HG03378 (cell line): ENCODE results near the gene GALNT13.

Source experiments
- ATAC-seq: cut with Tn5 transposase; IDR thresholded peaks from one replicate; pipeline ENCODE4 v1.9.1; 2021; ENCODE audit warnings: mild to moderate bottlenecking, moderate library complexity; ENCODE audit not compliant: unreplicated experiment

GALNT13 gene

GRCh38 chr2:154097833-154098398, 226.2 kb downstream of the GALNT13 start:
- ATAC-seq = no peak

GRCh38 chr2:154120706-154121105, 249.0 kb downstream of the GALNT13 start:
- ATAC-seq = no peak

- ATAC-seq = no peak
Observed at GRCh38 chr2:154125891-154126290, 254.2 kb downstream of the GALNT13 start.

- no peak for ATAC-seq
Observed at GRCh38 chr2:154130821-154131220, 259.1 kb downstream of the GALNT13 start.

- ATAC-seq = no peak
Observed at GRCh38 chr2:154132827-154133226, 261.1 kb downstream of the GALNT13 start.

- ATAC-seq = no peak
Observed at GRCh38 chr2:154133823-154134222, 262.1 kb downstream of the GALNT13 start.

GRCh38 chr2:154140249-154141025, 268.7 kb downstream of the GALNT13 start:
- no peak for ATAC-seq

- ATAC-seq = no peak
Observed at GRCh38 chr2:154142480-154142879, 270.8 kb downstream of the GALNT13 start.

GRCh38 chr2:154143105-154143504, 271.4 kb downstream of the GALNT13 start:
- no peak for ATAC-seq

GRCh38 chr2:154158101-154158500, 286.4 kb downstream of the GALNT13 start:
- no peak for ATAC-seq

- no peak for ATAC-seq
Observed at GRCh38 chr2:154161286-154161685, 289.6 kb downstream of the GALNT13 start.

- ATAC-seq = no peak
Observed at GRCh38 chr2:154170400-154170799, 298.7 kb downstream of the GALNT13 start.

- no peak for ATAC-seq
Observed at GRCh38 chr2:154173164-154173563, 301.4 kb downstream of the GALNT13 start.

GRCh38 chr2:154173919-154174318, 302.2 kb downstream of the GALNT13 start:
- ATAC-seq = no peak

GRCh38 chr2:154182008-154182407, 310.3 kb downstream of the GALNT13 start:
- no peak for ATAC-seq

- ATAC-seq = no peak
Observed at GRCh38 chr2:154187948-154188347, 316.2 kb downstream of the GALNT13 start.

- ATAC-seq = no peak
Observed at GRCh38 chr2:154189953-154190352, 318.2 kb downstream of the GALNT13 start.

- ATAC-seq = no peak
Observed at GRCh38 chr2:154193246-154193645, 321.5 kb downstream of the GALNT13 start.

GRCh38 chr2:154194909-154195643, 323.4 kb downstream of the GALNT13 start:
- ATAC-seq = no peak

- ATAC-seq = no peak
Observed at GRCh38 chr2:154195644-154196195, 324.0 kb downstream of the GALNT13 start.

- no peak for ATAC-seq
Observed at GRCh38 chr2:154198866-154199265, 327.1 kb downstream of the GALNT13 start.

- no peak for ATAC-seq
Observed at GRCh38 chr2:154203206-154203605, 331.5 kb downstream of the GALNT13 start.
